Measurements from ENCODE around the gene HMGN1.

The HMGN1 gene

GRCh38 chr21:39390212-39390765 is 41.4 kb upstream of the HMGN1 start:
- Histone ChIP-seq H2AFZ (ENCODE audit: low read depth, low read length) (no peak overlapping the region), H4K20me1 (ENCODE audit: insufficient read depth, low read length) (peaks cover 15% of the 10 kb centered on the region), H3K27me3 (ENCODE audit: insufficient read depth, low read length, poor library complexity) (no peaks in the 10 kb centered on the region), H3K27ac (ENCODE audit: low read length) (no peak overlapping the region), H3K79me2 (ENCODE audit: insufficient read depth, low read length) (peaks cover 53% of the 10 kb centered on the region), H3K4me1 (ENCODE audit: insufficient read depth, low read length) (peaks cover 23% of the 10 kb centered on the region), H3K36me3 (ENCODE audit: insufficient read depth, low read length) (peaks cover 51% of the 10 kb centered on the region), H3K9me3 (ENCODE audit: insufficient read depth, low read length, severe bottlenecking) (no peaks in the 10 kb centered on the region), H3K4me2 (ENCODE audit: insufficient read depth, low read length) (no peak overlapping the region), H3K9ac (ENCODE audit: low read depth, low read length) (no peak overlapping the region), H3K4me3 (ENCODE audit: low read depth in 1 of 2, low read length in 2 of 2) (no peak overlapping the region)
- ATAC-seq (ENCODE audit: insufficient read depth, low read depth) (no peak), DNase-seq (no peak)
- TF ChIP-seq EZH2 (IDR thresholded peaks at IDR 0.05; ENCODE audit: borderline replicate concordance, low read depth, low read length, severe bottlenecking) (no peak), CTCF (IDR thresholded peaks at IDR 0.05; ENCODE audit: borderline replicate concordance, extremely low read depth, low read length, poor library complexity, severe bottlenecking) (no peak)

- Histone ChIP-seq H3K27ac (ENCODE audit: low read length) (peak overlapping the region; percentile 40; the same call in 1 of the 2 replicates), H3K4me3 (ENCODE audit: low read depth in 1 of 2, low read length in 2 of 2) (peak overlapping the region; percentile 36 to 61; a peak in 3 of 4 replicates), H3K79me2 (ENCODE audit: insufficient read depth, low read length) (peaks cover 61% of the 10 kb centered on the region), H3K9me3 (ENCODE audit: insufficient read depth, low read length, severe bottlenecking) (no peaks in the 10 kb centered on the region), H3K9ac (ENCODE audit: low read depth, low read length) (peak overlapping the region; percentile 56), H4K20me1 (ENCODE audit: insufficient read depth, low read length) (peaks cover 15% of the 10 kb centered on the region), H2AFZ (ENCODE audit: low read depth, low read length) (peak overlapping the region; percentile 45; the same call in 1 of the 2 replicates), H3K27me3 (ENCODE audit: insufficient read depth, low read length, poor library complexity) (no peaks in the 10 kb centered on the region), H3K4me2 (ENCODE audit: insufficient read depth, low read length) (peak overlapping the region; percentile 93), H3K36me3 (ENCODE audit: insufficient read depth, low read length) (peaks cover 45% of the 10 kb centered on the region), H3K4me1 (ENCODE audit: insufficient read depth, low read length) (peaks cover 23% of the 10 kb centered on the region)
- no peak for ATAC-seq (ENCODE audit: insufficient read depth, low read depth)
- TF ChIP-seq EZH2 (IDR thresholded peaks at IDR 0.05; ENCODE audit: borderline replicate concordance, low read depth, low read length, severe bottlenecking) = no peak
- no peak for TF ChIP-seq CTCF (IDR thresholded peaks at IDR 0.05; ENCODE audit: borderline replicate concordance, extremely low read depth, low read length, poor library complexity, severe bottlenecking)
- DNase-seq = no peak
These were observed 39.9 kb upstream of the HMGN1 start for GRCh38 chr21:39388811-39389155.

- Histone ChIP-seq H3K4me3 (ENCODE audit: low read depth in 1 of 2, low read length in 2 of 2) (peak overlapping the region; percentile 36 to 61; a peak in 3 of 4 replicates), H3K9me3 (ENCODE audit: insufficient read depth, low read length, severe bottlenecking) (no peaks in the 10 kb centered on the region), H3K79me2 (ENCODE audit: insufficient read depth, low read length) (peaks cover 61% of the 10 kb centered on the region), H3K9ac (ENCODE audit: low read depth, low read length) (peak overlapping the region; percentile 56), H2AFZ (ENCODE audit: low read depth, low read length) (peak overlapping the region; percentile 75), H4K20me1 (ENCODE audit: insufficient read depth, low read length) (peaks cover 15% of the 10 kb centered on the region), H3K4me1 (ENCODE audit: insufficient read depth, low read length) (peaks cover 23% of the 10 kb centered on the region), H3K27ac (ENCODE audit: low read length) (peak overlapping the region; percentile 61), H3K36me3 (ENCODE audit: insufficient read depth, low read length) (peaks cover 40% of the 10 kb centered on the region), H3K27me3 (ENCODE audit: insufficient read depth, low read length, poor library complexity) (no peaks in the 10 kb centered on the region), H3K4me2 (ENCODE audit: insufficient read depth, low read length) (peak overlapping the region; percentile 93)
- TF ChIP-seq EZH2 (IDR thresholded peaks at IDR 0.05; ENCODE audit: borderline replicate concordance, low read depth, low read length, severe bottlenecking) = no peak
- TF ChIP-seq CTCF (IDR thresholded peaks at IDR 0.05; ENCODE audit: borderline replicate concordance, extremely low read depth, low read length, poor library complexity, severe bottlenecking) = peak; percentile 95
- DNase-seq = peak; percentile 89
- peak; percentile 91 for ATAC-seq (ENCODE audit: insufficient read depth, low read depth)
These were observed 39.3 kb upstream of the HMGN1 start for GRCh38 chr21:39388038-39388810.

Data from DND-41 (cell line).